DND-41 (cell line): ENCODE results near the gene IFI30.

Source experiments
- ATAC-seq: fragments of 200-7000 bp; cut with Tn5 transposase; 3 replicates; pipeline ENCODE4 v1.9.1; 2021; ENCODE audit warnings: low read depth; ENCODE audit not compliant: insufficient read depth
- DNase-seq: peaks from one replicate; pipeline ENCODE4 v3.0.0-alpha.2; 2020
- H2AFZ ChIP-seq: 2 replicates; pipeline ENCODE4 v1.6.0; 2012; ENCODE audit warnings: low read depth, low read length
- H3K27ac ChIP-seq: 2 replicates; pipeline ENCODE4 v1.5.1; 2012; ENCODE audit warnings: low read length, inconsistent platforms
- H3K27me3 ChIP-seq: fragments of 200-600 bp; sonication (generic); 2 replicates; pipeline ENCODE4 v1.6.0; 2012; ENCODE audit warnings: low read length, mild to moderate bottlenecking, inconsistent platforms; ENCODE audit not compliant: insufficient read depth, poor library complexity
- H3K36me3 ChIP-seq: 2 replicates; pipeline ENCODE4 v1.5.1; 2012; ENCODE audit warnings: low read length, inconsistent platforms; ENCODE audit not compliant: insufficient read depth
- H3K4me1 ChIP-seq: 2 replicates; pipeline ENCODE4 v1.5.1; 2012; ENCODE audit warnings: mild to moderate bottlenecking, low read length; ENCODE audit not compliant: insufficient read depth
- H3K4me2 ChIP-seq: 2 replicates; pipeline ENCODE4 v1.6.0; 2012; ENCODE audit warnings: mild to moderate bottlenecking, moderate library complexity, low read length, inconsistent platforms; ENCODE audit not compliant: insufficient read depth
- H3K4me3 ChIP-seq, 2 experiments: fragments of 200-600 bp in 1 of 2; shearing (Covaris generic) in 1 of 2; 2 replicates each; pipeline ENCODE4 v1.5.1; 2012 to 2016; ENCODE audit warnings: inconsistent platforms in 2 of 2, low read length in 2 of 2, mild to moderate bottlenecking in 2 of 2, low read depth in 1 of 2, moderate library complexity in 1 of 2
- H3K79me2 ChIP-seq: 2 replicates; pipeline ENCODE4 v1.6.0; 2012; ENCODE audit warnings: low read length, inconsistent platforms; ENCODE audit not compliant: insufficient read depth
- H3K9ac ChIP-seq: 2 replicates; pipeline ENCODE4 v1.6.0; 2012; ENCODE audit warnings: low read depth, mild to moderate bottlenecking, inconsistent platforms, low read length, moderate library complexity
- H3K9me3 ChIP-seq: 2 replicates; pipeline ENCODE4 v1.5.1; 2012; ENCODE audit warnings: low read length, moderate library complexity, mild to moderate bottlenecking, inconsistent platforms; ENCODE audit not compliant: insufficient read depth, severe bottlenecking
- H4K20me1 ChIP-seq: 2 replicates; pipeline ENCODE4 v1.6.0; 2012; ENCODE audit warnings: low read length; ENCODE audit not compliant: insufficient read depth
- EZH2 ChIP-seq: IDR thresholded peaks from 3 replicates; pipeline ENCODE4 v1.6.1; 2012; ENCODE audit warnings: borderline replicate concordance, low read depth, mild to moderate bottlenecking, moderate library complexity, low read length, inconsistent platforms; ENCODE audit not compliant: severe bottlenecking
- TF ChIP-seq, protein P1 (sequence below): IDR thresholded peaks from 2 replicates; pipeline ENCODE4 v1.5.1; 2012; ENCODE audit warnings: borderline replicate concordance, low read length, moderate library complexity, mild to moderate bottlenecking; ENCODE audit not compliant: poor library complexity, severe bottlenecking; ENCODE audit errors: extremely low read depth

Gene IFI30

DNA sequence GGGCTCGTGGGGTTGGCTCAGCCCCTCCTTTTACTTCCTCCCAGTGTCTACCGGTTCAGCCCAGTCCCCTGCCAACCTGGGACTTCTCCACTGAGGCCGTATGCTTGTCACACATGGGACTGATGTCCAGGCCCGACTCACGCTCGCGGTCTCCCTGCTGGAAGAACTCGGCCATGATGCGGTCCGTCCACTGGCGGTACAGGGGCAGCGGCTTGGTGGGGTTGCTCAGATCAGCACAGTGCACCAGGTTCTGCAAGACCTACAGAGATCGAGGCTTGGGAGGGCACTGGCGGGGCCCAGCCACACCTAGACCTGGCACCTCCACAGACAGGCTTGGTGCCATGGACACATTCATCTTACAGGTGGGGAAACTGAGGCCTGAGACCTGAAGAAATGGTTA, 38.1 kb downstream of the IFI30 start:
- Histone ChIP-seq H3K27me3 (no peaks in the 10 kb centered on the region), H3K4me1 (no peaks in the 10 kb centered on the region), H3K79me2 (no peaks in the 10 kb centered on the region), H3K9me3 (no peaks in the 10 kb centered on the region), H3K27ac (no peak overlapping the region), H4K20me1 (no peaks in the 10 kb centered on the region), H3K4me3 (no peak overlapping the region), H3K9ac (no peak overlapping the region), H3K36me3 (no peaks in the 10 kb centered on the region), H2AFZ (no peak overlapping the region), H3K4me2 (no peak overlapping the region)
- DNase-seq (no peak), ATAC-seq (no peak)
- TF ChIP-seq EZH2: no peak
- TF ChIP-seq, protein P1, sequence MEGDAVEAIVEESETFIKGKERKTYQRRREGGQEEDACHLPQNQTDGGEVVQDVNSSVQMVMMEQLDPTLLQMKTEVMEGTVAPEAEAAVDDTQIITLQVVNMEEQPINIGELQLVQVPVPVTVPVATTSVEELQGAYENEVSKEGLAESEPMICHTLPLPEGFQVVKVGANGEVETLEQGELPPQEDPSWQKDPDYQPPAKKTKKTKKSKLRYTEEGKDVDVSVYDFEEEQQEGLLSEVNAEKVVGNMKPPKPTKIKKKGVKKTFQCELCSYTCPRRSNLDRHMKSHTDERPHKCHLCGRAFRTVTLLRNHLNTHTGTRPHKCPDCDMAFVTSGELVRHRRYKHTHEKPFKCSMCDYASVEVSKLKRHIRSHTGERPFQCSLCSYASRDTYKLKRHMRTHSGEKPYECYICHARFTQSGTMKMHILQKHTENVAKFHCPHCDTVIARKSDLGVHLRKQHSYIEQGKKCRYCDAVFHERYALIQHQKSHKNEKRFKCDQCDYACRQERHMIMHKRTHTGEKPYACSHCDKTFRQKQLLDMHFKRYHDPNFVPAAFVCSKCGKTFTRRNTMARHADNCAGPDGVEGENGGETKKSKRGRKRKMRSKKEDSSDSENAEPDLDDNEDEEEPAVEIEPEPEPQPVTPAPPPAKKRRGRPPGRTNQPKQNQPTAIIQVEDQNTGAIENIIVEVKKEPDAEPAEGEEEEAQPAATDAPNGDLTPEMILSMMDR: no peak

DNA sequence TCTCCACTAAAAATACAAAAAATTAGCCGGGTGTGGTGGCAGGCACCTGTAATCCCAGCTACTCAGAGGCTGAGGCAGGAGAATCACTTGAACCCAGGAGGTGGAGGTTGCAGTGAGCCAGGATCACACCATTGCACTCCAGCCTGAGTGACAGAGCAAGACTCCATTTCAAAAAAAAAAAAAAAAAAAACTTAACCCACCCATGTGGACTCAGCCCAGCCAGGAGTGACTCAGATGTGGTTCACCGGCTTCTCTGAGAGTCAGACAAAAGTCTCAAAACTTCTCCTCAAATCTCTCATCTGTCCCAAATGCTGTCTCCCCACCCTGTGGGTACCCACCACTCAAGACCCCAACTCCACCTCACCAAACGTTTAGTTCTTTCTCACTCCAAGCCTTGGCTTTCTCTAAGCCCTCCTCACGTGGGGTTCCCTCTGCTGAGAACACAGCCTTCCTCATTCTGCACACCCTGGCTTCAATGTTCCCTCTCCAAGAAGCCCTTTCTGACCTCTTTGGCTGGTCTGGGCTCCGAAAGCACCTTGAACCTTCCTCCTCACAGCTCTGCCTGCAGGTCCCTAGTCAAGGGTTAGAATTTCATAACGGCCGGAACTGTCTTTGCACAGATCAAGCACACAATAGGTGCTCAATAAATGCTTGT, 41.3 kb downstream of the IFI30 start:
- Histone ChIP-seq H3K9me3 (no peaks in the 10 kb centered on the region), H4K20me1 (no peaks in the 10 kb centered on the region), H3K4me2 (no peak overlapping the region), H3K9ac (no peak overlapping the region), H3K27ac (no peak overlapping the region), H2AFZ (no peak overlapping the region), H3K4me3 (no peak overlapping the region), H3K79me2 (no peaks in the 10 kb centered on the region), H3K36me3 (no peaks in the 10 kb centered on the region), H3K4me1 (no peaks in the 10 kb centered on the region), H3K27me3 (no peaks in the 10 kb centered on the region)
- ATAC-seq (no peak), DNase-seq (no peak)
- TF ChIP-seq EZH2: no peak
- TF ChIP-seq, protein P1: no peak

GRCh38 chr19:18216789-18217188, 43.2 kb downstream of the IFI30 start:
- TF ChIP-seq EZH2: no peak
- TF ChIP-seq, protein P1: no peak
- H3K4me3 ChIP-seq: no peak overlapping the region
- H4K20me1 ChIP-seq: no peaks in the 10 kb centered on the region
- H3K36me3 ChIP-seq: no peaks in the 10 kb centered on the region
- no peak overlapping the region for H3K27ac ChIP-seq
- no peak for DNase-seq
- no peak for ATAC-seq
- no peaks in the 10 kb centered on the region for H3K27me3 ChIP-seq
- H3K9ac ChIP-seq: no peak overlapping the region
- no peaks in the 10 kb centered on the region for H3K9me3 ChIP-seq
- no peaks in the 10 kb centered on the region for H3K79me2 ChIP-seq
- H2AFZ ChIP-seq: no peak overlapping the region
- no peak overlapping the region for H3K4me2 ChIP-seq
- no peaks in the 10 kb centered on the region for H3K4me1 ChIP-seq

DNA sequence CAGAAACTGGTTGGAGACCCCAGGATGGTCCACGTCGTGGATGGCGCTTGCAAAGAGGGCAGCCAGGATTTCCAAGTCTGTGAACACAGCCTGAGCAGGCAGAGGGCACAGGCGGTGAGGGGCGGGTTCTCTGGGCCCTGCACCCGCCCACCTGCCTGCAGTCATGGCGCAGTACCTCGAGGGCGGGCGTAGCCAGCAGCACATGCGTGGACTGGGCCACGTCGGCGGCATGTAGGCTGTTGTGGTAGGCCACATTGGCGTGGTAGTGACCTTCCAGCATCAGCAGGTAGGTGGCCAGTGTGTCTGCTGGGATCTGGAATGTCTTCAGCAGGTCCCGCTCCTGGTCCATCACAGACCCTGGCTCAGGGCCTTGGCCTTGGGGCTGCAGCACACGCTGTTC, 44.5 kb downstream of the IFI30 start:
- DNase-seq: no peak
- Histone ChIP-seq H3K27ac (no peak overlapping the region), H3K36me3 (no peaks in the 10 kb centered on the region), H3K79me2 (no peaks in the 10 kb centered on the region), H3K9me3 (no peaks in the 10 kb centered on the region), H2AFZ (no peak overlapping the region), H3K9ac (no peak overlapping the region), H3K27me3 (no peaks in the 10 kb centered on the region), H3K4me3 (no peak overlapping the region), H4K20me1 (no peaks in the 10 kb centered on the region), H3K4me1 (no peaks in the 10 kb centered on the region), H3K4me2 (no peak overlapping the region)
- TF ChIP-seq EZH2: no peak
- TF ChIP-seq, protein P1: no peak
- no peak for ATAC-seq
